Gastroesophageal sphincter (tissue), 3 donors: ENCODE measurements around the gene MRPL48.

Source experiments
- CTCF ChIP-seq, 4 experiments: fragments of 200-600 bp in 2 of 4; fragments of 450-650 bp in 2 of 4; sonication (generic) in 1 of 4; IDR thresholded peaks; one replicate each; pipeline ENCODE4 v1.5.1; 2017 to 2019; ENCODE audit warnings: antibody characterized with exemption in 4 of 4, mild to moderate bottlenecking in 2 of 4, moderate library complexity in 2 of 4
- EP300 ChIP-seq: sonication (generic); formaldehyde crosslinking; IDR thresholded peaks from one replicate; pipeline ENCODE4 v1.6.1; 2017; ENCODE audit warnings: antibody characterized with exemption, mild to moderate bottlenecking
- POLR2A ChIP-seq, 2 donors: fragments of 450-650 bp; IDR thresholded peaks; one replicate each; pipeline ENCODE4 v1.6.1; 2017; ENCODE audit warnings: antibody characterized with exemption in 2 of 2, mild to moderate bottlenecking in 2 of 2, moderate library complexity in 1 of 2
- POLR2AphosphoS5 ChIP-seq: sonication (generic); formaldehyde crosslinking; IDR thresholded peaks from one replicate; pipeline ENCODE4 v1.6.1; 2017; ENCODE audit warnings: antibody characterized with exemption

GRCh38 chr11:73749118-73749517 lies 38.6 kb upstream of the MRPL48 start:
- TF ChIP-seq CTCF (IDR thresholded peaks at IDR 0.05) (no peak), POLR2A (IDR thresholded peaks at IDR 0.05) (no peak), POLR2AphosphoS5 (no peak), EP300 (no peak)
